GM18907 (cell line): ENCODE results near the gene RICTOR.
"Not testable (repeated sequence)": the region's sequence is repeated elsewhere in the genome, so short reads cannot be mapped to it uniquely, and the experiment has no call there.

Experiments used
- ATAC-seq: cut with Tn5 transposase; IDR thresholded peaks from one replicate; pipeline ENCODE4 v1.9.1; 2021; ENCODE audit warnings: mild to moderate bottlenecking, moderate library complexity; ENCODE audit not compliant: unreplicated experiment

RICTOR gene

DNA sequence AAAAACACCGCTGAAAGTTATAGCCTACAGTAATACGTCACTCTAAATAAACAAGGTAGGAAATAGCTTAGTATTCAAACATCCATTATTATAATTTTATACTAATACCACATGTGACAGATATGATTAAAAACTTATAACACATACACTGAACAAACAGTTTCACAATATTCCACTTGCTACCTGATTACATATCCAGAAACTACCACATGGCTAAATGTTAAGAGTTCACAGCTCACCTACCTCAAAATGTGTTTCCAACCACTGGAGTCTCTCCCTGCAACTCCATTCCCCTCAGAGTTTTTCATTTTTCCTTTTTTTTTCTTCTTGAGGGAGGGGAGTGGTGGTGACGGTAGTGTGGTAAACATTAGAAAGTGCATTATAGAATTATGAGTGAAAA lies 12.1 kb downstream of the RICTOR start:
- no peak for ATAC-seq

DNA sequence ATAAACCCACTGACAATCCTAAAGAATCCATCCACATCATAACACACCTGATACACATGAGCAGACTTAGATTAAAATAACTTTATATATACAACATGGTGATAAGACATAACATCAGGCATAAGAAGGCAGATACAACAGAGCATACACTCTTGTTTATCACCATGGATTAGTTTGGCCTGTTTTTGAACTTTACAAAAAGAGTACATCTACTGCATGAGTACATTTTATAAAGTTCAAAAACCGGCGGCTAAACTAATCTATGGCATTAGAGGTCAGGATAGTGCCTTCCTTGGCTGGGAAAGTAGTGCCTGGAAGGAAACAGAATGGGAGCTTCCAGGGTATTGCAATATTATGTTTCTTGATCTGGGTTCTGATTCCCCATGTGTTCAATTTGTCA lies 15.1 kb downstream of the RICTOR start:
- no peak for ATAC-seq

DNA sequence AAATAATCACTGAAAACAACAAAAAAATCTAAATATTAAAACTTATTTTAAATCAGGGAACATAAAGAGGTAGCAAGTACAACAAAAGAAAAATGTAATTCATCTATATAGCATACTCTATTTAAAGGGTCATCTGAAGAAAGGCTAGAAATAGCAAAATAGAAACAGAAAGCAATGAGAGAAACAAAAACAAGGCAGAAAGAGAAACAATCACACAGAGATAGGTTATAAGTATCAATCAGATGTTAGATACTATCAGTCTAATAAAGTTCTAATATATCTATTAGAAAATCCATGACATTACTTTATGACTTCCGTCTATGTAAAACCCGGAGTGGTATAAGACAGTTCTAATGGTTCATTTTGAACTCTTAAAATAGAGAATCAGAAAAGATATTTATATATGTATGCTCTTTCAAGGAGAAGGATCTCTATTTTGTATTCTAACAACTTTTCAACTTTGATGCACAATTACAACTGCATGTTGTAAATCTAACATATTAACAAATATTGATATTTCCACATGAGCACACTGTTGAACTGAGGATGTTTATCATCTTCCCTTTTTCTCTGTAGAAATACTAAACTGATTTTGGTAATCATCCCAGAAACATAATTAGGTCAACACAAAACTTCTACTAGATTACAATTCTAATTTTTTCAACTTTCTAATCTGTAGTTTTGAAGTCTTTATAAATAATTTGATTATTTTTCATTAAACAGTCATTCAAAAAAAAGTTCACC lies 15.8 kb downstream of the RICTOR start:
- peak; percentile 82 for ATAC-seq

DNA sequence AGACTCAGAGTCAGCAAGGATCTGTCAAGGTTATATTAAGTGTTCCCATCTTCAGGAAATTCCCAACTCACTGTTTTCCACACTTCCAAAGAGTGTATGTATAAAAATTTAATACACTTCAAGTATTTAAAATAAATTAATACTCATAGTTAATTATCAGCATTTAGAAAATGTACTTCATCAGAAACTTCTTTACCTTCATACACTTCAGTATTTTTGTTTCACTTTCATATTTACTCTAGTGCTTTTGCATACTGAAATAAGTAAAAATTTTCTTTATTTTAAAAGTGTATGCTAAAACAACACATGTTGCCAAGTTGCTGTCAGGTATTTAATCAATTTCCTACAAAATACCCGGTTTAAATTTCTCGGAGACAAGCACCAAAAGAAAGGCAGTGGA lies 16.5 kb downstream of the RICTOR start:
- ATAC-seq: peak; percentile 55

DNA sequence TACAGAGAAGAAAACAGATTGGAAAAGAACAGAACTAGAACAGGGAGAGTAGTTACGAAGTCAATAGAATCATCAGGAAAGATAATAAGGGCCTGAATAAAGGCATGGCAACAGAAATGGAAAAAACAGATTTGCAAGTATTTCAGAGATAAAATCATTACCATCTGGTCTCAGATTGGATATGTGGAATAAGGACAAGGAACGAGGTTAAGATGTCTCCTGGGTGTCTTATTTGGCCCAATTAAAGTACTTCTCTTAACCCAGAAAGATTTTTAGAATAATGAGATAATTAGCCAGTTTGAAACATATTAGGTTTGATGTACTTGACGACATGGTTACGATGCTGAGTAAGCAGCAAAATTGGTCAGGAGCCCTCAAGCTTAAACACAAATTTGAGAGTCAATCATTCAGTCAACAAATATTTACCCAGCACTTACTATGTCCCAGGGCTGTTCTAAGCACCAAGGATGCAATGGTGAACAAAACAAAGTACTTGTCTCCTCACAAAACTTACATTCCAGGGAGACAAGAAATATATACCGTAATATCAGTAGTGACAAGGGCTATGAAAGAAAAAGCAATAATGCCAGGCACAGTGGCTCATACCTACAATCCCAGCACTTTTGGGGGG lies 18.3 kb downstream of the RICTOR start:
- no peak for ATAC-seq

DNA sequence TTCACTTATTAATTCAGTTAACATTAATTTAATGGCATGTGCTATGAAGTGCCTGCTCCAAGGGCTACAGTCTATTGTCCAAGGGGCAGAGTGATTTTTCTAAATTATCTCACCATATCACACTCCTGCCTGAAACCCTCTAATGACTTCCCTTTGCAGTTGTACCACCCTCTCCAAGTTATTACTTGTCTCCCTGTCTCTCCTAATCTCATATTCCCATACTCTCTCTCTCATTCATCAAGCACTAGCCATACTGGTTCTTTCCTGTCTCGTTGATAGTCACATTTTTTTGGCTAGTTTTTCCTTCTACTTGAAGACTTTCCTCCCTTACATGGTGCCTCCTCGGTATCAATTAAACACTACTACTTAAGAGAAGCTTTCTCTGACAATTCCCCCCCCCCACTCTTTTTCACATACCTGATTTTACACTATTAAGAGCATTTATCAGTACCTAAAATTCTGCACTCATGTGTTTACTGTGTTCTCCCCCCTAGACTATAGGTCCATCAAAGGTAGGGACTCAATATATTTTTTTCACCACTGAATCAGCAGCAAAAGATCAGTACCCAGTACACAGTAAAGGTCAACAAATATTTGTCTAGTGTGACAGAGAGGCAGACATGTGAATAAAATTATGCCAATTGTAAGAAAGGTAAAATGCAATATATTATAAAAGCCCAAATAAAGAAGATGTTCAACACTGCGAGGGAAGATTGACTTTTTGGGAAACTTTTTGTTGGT lies 19.0 kb downstream of the RICTOR start:
- ATAC-seq: no peak

DNA sequence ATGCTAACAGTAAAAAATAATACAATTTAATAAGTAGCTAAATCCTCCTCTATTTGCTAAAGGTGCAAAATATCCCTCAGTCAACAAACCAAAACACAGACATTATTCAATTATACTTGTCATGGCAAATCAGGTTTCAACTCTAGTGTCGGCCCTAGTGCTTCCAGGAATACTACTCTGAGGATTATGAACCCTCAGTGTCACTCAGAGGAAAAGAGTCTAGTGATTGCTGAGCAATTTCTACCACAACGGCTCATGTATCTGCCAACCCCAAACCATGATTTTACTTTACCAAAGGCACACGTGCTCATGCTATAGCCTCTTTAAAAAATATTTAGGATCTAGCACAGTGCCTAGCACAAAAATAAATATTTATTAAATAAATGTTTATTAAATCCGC lies 21.0 kb downstream of the RICTOR start:
- no peak for ATAC-seq

DNA sequence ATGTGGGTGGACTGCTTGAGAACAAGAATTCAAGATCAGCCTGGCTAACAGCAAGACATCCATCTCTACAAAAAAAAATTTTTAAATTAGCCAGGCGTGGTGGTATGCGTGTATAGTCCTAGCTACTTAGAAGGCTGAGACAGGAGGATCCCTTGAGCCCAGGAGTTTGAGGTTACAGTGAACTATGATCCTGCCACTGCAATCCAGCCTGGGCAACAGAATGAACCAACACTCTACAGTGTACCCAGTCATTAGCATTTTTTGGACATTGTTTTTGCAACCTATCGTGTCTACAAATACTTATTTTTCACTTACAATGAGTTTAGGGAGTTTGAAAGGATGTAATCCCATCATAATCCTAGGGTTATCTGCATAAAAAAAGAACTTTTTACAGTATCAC lies 22.1 kb downstream of the RICTOR start:
- ATAC-seq: no peak

DNA sequence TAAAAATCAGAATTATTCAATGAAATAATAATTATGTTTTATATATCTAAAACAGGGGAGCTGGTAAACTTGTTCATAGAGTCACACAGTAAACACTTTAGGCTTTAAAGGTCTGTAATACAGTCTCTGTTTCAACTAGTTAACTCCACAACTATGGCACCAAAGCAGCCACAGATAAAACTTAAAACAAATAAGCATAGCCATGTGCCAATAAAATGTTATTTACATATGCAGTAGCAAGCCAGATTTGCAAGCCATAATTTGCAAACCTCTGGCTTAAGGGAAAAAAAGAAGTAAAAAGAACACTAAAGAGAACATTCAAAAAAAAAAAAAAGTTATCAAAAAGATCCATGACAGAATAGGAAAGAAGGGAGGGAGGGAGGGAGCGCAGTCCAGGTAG lies 24.9 kb downstream of the RICTOR start:
- ATAC-seq: no peak

DNA sequence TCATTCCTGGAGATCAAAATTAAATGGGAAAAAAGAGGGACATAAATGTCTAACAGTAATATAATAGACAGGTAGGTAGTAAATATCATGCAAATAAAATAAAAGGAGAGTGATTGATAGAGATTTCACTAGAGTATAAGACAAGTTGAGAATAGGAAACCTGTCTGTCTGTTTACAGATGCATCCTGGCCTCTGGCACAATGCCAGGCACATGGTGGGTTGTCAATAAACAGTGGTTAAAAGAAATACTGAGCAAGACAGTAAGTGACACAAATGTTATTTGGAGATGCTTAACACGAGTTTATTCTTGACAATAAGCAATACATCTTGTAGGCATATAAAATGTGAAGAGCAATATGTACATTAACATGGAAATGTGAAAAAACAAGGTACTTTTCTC lies 33.3 kb downstream of the RICTOR start:
- no peak for ATAC-seq

DNA sequence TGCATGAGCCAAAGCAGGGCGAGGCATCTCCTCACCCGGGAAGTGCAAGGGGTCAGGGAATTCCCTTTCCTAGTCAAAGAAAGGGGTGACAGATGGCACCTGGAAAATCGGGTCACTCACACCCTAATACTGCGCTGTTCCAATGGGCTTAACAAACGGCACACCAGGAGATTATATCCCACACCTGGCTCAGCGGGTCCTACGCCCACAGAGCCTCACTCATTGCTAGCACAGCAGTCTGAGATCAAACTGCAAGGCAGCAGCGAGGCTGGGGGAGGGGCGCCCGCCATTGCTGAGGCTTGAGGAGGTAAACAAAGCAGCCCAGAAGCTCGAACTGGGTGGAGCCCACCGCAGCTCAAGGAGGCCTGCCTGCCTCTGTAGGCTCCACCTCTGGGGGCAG lies 39.7 kb downstream of the RICTOR start:
- ATAC-seq: not testable (repeated sequence)

DNA sequence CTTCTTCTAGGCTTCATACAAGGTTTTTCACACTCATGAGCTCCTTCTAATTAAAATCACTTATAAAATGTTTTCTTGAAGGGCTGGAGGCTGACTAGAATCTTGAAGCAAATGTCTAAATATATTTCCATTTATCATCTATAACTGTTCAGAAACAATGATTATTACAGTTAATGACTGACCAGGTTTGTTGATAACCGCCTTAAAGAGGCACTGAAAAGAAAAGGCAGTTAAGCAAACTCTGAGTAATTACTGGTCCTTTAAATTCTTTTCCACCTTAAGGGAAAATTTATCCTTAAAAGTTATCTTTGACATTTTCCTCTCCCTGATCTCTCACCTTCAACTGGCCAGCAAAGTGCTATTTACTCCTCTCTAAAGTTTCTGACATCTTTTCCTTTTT lies 43.2 kb downstream of the RICTOR start:
- ATAC-seq: no peak

DNA sequence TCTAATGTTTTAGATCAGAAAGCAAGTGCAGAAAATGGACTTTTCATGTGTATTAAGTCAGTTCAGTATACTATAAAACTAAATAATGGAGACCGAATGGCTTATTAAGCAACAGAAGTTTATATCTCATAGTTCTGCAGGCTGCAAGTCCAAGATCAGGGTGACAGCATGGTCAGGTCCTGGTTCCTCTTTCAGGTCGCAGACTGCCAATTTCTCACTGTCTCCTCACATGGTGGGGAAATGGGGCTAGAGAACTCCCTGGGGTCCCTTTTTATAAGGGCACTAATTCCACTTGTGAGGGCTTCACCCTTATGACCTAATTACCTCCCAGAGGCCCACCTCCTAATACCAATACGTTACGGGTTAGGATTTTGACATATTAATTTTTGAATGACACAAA lies 48.7 kb downstream of the RICTOR start:
- no peak for ATAC-seq

DNA sequence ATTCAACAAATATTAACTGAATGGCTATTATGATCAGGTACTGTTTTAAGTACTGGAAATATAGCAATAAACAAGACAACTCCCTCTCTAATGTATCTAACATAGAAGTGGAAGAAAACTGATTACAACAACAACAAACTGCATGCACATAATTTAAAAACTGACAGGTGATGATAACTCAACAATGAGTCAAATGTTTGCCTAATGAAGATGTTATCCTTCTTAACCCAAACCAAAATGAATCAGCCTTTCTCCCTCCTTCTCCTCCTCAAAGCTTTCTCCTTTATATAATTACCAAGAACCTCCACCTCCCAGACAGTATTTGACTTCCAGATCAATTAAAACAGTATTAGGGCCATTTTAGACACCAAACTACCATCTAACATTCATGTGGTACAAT lies 49.3 kb downstream of the RICTOR start:
- ATAC-seq: no peak

DNA sequence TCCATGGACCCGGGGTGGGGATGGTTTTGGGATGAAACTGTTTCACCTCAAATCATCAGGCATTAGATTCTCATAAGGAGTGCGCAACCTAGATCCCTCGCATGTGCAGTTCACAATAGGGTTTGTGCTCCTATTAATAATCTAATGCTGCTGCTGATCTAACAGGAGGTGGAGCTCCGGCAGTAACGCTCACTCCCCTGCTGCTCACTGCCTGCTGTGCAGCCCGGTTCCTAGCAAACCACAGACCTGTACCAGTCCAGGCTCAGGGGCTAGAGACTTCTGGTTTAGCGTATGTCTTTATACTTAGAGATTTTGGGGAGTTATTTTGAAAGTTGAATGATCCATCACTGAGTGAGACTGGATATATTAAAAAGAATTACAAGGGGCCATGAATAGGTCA lies 50.2 kb downstream of the RICTOR start:
- ATAC-seq: no peak

DNA sequence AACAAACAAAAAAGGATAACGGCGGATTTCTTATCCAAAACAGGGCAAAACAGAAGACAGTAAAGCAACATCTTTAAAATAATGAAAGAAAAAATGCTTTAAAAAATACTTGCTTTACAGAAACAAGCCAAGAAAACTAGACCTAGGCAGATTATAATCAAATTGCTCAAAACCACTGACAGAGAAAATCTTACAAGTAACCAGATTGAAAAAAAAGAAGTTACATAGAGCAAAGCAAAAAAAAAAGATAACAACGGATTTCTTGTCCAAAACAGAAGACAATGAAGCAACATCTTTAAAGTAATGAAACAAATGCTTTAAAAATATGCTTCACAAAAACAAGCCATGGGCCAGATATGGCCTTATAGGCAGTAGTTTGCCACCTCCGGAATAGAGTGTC lies 51.1 kb downstream of the RICTOR start:
- no peak for ATAC-seq

DNA sequence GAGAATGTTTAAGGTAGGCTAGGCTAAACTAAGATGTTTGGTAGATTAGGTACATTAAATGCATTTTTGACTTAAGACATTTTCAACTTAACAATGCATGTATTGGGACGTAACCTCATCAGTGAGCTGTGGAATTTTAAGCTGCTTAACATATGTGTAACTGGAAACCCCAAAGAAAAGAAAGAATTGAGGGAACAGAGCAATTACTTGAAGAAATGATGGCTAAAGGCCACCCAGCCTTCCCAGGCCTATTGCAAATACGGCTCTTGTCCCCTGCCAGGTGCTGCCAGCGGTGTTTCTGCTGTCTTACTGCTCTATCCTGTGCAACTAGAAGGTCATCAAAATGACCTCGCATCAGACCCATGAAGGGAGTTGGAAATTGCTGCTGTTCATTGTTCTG lies 52.0 kb downstream of the RICTOR start:
- ATAC-seq: no peak

DNA sequence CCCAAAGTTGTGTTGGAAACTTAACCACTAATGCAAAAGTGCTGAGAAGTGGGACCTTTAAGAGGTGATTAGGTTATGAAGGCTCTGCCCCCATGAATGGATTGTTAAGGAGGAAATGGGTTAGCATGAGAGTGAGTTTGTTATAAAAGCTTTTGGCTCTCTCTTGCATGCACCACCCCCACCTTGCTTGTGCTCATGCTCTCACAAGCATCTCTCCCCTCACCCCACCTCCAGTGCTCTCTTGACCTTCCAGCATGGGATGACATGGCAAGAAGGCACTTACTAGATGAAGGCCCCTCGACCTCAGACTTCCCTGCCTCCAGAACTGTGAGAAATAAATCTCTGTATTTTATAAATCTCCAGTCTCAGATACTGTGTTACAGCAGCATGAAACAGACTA lies 52.8 kb downstream of the RICTOR start:
- no peak for ATAC-seq

DNA sequence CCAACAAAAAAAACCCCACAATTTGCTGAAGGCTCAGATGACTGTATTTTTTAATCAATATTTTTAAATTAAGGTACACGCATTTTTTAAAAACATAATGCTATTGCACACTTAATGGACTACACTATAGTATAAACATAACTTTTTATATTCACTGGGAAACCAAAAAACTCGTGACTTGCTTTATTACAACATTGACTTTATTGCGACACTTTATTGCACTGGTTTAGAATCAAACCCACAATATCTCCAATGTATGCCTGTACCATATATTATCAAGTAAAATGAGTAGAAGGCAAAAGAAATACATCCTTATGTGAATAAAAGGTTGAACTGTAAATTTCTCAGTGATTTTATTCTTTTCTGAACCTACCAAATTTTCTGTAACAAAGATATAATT lies 53.7 kb downstream of the RICTOR start:
- ATAC-seq: no peak

DNA sequence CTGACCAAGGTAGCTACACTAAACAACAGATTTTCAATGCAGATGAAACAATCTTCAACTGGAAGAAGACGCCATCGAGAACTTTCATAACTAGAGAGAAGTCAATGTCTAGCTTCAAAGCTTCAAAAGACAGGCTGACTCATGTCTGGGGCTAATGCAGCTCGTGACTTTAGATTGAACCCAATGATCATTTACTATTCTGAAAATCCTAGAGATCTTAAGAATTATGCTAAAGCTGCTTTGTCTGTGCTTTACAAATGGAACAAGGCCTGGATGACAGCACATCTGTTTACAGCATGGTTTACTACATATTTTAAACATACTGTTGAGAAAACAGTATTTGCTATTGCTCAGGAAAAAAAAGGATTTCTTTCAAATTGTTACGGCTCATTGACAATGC lies 54.9 kb downstream of the RICTOR start:
- ATAC-seq: no peak

DNA sequence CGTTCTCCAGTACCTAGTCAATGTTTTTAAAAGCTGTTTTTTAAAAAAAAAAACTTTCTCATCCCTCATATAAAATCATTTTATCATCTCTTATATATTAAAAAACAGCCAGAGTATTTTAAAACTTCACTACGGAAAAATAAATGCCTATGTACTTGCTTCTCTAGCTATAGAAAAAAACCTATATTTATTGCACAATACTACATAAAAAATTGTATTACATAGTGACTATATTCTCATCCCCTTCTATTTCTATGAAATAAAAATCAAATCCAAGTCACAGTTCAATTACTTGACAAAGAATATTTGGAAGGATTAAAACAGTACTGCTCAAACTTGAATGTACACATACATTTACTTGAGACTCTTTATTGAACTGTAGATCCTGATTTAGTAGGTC lies 56.7 kb downstream of the RICTOR start:
- no peak for ATAC-seq

DNA sequence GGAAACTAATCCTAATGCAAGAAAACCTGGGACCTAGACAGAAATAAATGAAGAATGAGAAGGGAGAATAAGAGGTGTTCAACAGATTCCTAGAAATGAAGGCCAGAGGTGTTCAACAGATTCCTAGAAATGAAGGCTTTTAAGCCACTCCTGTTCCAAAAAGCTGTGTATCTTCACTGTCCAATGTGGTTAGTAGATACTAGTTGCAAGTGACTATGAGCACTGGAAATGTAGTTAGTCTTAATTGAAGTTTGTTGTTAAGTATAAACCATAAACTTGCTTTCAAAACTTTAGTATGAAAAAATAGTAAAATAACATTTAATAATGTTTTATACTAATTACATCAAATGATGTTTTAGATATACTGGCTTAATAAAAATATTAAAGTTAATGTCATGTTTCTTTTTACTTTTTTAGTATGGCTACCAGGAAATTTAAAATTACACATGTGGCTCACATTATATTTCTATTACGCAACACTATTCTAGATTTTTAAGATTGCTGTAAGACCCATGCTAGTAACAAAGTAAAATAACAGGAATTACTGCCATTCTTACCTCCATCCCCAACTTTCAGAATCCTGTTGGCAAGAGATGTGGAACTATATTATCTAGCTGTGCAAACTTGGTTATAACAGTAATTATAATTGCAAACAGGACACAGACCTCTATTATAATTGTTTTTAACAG lies 57.5 kb downstream of the RICTOR start:
- no peak for ATAC-seq
